Measurements from ENCODE around the gene ZCCHC24.

Gene ZCCHC24

GRCh38 chr10:79380125-79380945 is 65.1 kb downstream of the ZCCHC24 start:
- no peak for DNase-seq

DNA sequence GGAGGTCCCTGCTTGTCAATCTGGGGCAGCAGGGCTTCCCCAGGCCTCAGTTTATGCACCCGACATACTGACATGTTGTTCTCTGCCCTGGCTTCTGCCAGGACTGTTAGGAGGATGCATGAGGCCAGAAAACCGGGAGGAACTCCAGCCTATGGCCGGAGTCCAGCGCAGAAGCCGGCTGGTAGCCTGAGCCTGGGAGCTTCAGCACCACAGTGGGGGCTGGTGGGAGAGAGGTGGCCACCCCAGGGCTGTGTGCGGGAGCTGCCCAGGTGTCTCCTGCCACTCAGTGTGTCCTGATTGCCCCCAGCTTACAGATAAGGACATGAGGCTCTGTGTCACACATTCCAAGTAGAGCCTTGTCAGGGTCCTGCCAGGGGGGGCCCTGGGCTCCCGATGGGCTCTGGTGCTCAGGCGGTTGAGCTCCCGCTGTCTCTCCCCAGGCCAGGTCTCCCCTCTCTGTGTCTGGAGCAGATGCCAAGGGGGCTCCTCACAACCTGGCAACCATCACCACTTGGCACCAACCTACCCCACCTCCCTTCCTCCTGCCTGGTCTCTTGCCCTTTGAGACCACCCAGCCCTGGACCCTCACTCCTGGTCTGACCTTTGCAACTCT is 65.8 kb downstream of the ZCCHC24 start:
- no peak for DNase-seq

GRCh38 chr10:79378647-79379511 is 66.5 kb downstream of the ZCCHC24 start:
- DNase-seq, result no peak

- no peak for DNase-seq
Observed at GRCh38 chr10:79378383-79378646, 67.1 kb downstream of the ZCCHC24 start.

GRCh38 chr10:79377557-79378382 is 67.7 kb downstream of the ZCCHC24 start:
- no peak for DNase-seq

GRCh38 chr10:79376751-79377556 is 68.5 kb downstream of the ZCCHC24 start:
- no peak for DNase-seq

GRCh38 chr10:79376078-79376628 is 69.3 kb downstream of the ZCCHC24 start:
- DNase-seq, result no peak

DNA sequence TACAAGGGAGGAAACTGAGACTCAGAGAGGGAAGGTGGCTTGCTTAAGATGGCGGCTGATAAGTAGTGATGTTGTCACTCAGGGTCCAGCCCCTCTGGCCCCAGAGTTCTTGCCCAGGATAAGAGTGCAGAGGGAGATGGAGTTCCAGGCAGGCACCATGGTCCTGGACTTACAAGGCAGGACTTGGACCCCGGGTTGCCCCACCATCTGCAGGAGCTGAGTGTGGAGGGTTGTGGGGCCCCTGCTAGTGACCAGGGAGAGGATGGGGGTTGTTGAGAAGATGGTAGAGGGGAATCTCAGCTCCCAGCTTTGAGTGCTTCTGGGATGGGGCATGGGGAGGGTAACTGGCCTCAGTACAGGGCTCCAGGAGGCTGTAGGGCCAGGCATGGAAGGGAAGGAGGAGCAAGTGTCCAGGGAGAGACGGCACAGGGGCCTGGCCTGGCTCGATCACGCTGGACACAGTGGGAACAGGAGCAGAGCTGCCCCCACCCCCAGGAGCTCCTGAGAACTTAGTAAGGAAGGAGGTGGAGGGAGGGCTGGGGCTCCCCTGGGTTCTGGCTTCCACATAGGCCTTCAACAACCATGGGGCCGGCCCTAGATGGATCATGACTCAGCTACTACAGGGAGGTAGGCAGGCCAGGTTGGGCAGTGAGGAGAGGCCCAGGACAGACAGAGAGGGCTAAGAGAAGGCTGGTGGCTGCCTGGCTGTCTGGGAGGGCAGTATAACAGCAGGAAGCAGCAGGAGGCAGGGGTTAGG is 69.9 kb downstream of the ZCCHC24 start:
- no peak for DNase-seq

DNA sequence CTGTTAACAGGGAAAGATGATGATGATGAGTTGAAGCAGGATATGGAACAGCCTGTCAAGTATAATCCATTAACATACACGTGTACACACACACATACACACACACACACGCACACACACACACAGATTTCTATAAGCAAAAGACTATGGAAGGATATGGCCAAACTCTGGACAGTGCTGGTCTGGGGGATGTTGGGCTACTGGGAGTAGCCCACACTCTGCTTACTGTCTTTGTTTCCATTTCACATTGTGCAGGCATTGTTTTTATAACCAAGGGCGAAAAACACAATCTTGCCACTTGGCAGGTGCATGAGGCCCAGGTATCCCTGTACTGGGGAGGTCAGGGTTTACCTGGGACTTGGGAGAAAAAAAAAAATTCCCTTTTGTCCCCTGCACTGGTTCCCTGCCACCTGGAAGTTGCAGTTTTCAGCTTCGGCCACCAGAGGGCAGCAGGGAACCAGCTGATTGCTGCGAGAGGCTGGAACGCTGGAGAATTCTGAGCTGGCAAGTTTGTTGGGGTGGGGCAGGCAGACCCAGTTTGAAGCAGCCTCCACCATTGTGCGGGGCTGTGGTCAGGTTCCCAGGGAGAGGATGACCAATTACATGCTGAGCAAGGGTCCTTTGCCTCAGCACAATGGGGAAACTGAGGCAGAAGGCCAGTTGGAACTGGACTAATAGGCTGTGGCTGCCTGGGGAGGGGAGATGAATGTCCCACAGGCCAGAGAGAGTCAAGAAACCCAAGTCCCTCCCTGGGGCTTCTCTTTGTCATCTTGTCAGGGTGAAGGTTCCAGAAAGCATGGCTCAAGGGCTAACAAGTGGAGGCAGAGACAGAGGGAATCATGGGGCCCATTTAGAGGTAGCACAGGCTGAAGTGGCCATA is 70.9 kb downstream of the ZCCHC24 start:
- peak; percentile 52 for DNase-seq

DNA sequence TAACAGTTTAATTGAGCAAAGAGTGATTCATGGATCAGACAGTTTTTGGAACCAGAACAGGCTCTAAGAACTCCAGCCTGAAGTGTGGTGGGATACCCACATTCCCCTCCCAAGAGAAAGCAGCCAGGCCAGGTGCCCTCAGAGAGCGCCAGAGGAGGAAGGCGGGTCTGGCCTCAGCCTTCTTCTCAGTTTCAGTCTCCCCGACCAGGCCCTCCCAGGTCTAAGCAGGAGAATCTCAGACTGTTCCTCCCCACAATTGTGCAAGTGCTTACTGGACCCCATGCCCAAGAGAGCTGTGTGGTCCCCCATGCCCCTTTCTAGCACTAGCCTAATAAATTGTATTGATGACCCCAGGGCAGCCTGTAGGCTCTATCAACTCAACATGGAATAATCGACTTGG is 72.6 kb downstream of the ZCCHC24 start:
- DNase-seq, result no peak

DNA sequence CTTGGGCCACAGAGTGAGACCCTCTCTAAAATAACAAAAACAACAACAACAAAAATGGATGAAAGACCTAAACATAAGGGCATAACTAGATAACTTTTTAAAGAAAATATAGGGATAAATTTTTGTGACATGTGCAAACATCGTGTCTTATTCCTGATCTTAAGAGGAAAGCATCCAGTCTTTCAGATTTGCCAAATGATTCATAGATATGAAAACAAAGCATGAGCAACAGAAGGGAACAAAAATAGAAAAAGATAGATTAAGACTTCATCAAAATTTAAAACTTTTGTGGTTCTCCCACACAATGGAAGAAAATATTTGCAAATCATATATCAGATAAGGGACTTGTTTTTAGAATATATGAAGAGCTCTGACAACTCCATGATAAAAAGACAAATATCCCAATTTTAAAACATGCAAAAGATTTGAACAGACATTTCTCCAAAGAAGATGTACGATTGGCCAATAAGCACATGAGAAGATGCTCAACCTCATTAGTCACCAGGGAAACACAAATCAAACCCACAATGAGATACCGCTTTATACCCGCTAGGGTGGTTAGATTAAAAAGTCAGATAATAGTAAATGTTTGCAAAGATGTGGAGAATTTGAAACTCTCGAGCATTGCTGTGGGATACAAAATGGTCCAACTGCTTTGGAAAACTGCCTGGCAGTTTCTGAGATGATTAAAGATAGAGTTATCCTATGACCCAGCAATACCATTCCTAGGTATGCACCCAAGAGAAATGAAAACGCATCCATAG is 77.8 kb downstream of the ZCCHC24 start:
- DNase-seq, result no peak

DNA sequence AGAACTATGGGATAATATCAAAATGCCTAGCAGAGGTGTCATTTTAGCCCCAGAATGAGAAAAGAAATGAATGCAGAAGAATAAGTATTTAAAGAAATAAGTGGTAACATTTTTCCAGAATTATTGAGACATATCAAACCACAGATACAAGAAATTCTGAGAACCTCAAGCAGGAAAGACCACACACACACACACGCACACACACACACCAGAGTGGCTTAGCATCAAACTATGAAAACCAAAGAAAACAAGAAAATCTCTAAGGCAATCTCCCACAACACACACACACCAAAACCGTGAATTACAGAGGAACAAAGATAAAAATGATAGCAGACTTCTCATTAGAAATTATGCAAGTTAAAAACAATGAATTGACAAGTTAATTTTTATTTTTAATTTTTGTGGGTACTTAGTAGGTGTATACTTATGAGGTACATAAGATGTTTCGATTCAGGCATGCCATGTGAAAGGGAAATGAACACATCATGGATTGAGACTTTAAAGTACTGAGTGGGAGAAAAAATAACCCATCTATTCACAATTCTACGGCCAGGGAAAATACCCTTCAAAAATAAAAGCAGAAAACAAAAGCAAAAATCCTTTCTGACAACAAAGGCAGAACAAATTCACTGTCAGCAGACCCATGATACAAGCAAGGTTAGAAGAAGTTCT is 83.6 kb downstream of the ZCCHC24 start:
- DNase-seq, result no peak

- DNase-seq, result no peak
Observed at GRCh38 chr10:79360499-79361342, 84.7 kb downstream of the ZCCHC24 start.

GRCh38 chr10:79359816-79360498 is 85.5 kb downstream of the ZCCHC24 start:
- no peak for DNase-seq

DNA sequence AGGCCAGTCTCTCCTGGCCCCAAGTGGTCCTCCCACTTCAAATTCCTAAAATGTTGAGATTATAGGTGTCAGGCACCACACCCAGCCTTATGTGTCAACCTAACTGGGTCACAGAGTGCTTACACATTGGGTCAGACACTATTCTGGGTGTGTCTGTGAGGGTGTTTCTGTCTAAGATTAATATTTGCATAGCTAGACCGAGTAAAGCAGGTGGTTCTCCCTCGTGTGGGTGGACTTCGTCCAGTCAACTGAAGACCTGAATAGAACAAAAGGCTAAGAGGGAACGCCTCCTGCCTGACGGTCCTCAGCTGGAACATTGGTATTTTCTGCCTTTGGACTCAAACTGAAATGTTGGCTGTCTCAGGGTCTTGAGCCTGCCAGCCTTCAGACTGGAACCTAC is 86.6 kb downstream of the ZCCHC24 start:
- no peak for DNase-seq

DNA sequence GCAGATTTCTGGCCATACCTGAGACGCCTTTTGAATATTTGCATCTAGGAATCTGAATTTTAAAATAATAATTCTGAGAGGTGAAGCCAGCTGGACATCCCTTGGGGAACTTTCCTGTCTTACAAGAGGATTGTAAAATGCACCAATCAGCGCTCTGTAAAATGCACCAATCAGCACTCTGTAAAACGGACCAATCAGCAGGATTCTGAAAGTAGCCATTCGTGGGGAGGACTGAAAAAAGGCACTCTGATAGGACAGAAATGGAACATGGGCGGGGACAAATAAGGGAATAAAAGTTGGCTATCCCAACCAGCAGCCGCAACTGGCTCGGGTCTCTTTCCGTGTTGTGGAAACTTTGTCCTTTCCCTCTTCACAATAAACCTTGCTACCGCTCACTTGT is 88.2 kb downstream of the ZCCHC24 start:
- DNase-seq, result no peak

GRCh38 chr10:79356104-79356503 is 89.3 kb downstream of the ZCCHC24 start:
- DNase-seq, result no peak

Measured in amniotic stem cell (primary cell).